ENCODE results near the gene MAML2.

MAML2 gene

DNA sequence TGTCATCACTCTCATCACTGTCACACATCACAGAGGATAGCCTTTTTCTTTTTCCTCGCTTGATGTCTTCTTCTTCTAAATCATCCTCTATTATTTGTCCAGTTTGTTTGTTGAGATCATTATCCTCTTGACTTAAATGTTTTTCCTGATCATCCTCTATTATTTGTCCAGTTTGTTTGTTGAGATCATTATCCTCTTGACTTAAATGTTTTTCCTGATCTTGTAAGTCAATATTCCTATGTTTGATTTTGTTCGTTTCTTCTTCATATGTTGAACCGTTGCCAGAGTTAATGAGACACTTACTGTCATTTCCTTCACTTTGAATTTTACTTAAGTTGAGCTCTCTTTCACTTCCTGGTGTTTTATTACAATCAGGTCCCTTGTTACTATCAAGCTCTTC lies 41.2 kb upstream of the MAML2 start:
- no peak for DNase-seq (ENCODE audit: low read depth)
- TF ChIP-seq, protein P1, sequence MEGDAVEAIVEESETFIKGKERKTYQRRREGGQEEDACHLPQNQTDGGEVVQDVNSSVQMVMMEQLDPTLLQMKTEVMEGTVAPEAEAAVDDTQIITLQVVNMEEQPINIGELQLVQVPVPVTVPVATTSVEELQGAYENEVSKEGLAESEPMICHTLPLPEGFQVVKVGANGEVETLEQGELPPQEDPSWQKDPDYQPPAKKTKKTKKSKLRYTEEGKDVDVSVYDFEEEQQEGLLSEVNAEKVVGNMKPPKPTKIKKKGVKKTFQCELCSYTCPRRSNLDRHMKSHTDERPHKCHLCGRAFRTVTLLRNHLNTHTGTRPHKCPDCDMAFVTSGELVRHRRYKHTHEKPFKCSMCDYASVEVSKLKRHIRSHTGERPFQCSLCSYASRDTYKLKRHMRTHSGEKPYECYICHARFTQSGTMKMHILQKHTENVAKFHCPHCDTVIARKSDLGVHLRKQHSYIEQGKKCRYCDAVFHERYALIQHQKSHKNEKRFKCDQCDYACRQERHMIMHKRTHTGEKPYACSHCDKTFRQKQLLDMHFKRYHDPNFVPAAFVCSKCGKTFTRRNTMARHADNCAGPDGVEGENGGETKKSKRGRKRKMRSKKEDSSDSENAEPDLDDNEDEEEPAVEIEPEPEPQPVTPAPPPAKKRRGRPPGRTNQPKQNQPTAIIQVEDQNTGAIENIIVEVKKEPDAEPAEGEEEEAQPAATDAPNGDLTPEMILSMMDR (IDR thresholded peaks at IDR 0.05; ENCODE audit: insufficient read depth, low read depth, low read length, missing control alignments), result no peak

DNA sequence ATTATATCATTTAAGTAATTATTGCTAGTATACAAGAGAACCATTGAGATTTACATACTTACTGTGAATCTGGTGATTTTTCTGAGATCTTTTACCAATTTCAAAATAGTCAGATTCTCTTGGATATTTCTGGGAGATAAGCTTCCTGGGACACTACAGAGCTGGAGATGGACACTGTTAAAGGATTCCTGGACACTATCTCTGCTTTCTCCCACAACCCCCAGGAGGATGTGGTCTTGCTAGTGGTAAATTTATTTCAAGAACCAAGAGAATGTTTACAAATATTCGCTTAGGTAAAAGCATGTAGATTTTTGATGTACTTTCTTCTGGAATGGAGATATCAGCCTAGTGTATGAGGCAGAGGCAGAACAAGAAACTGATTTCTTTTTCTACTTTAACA lies 33.8 kb upstream of the MAML2 start:
- TF ChIP-seq, protein P1 (IDR thresholded peaks at IDR 0.05; ENCODE audit: insufficient read depth, low read depth, low read length, missing control alignments), result no peak
- DNase-seq (ENCODE audit: low read depth), result no peak
- no peak overlapping the region for H3K4me3 ChIP-seq (ENCODE audit: low read depth, low read length)

More for the DNA sequence above, 41.2 kb upstream of the MAML2 start:
- no peak overlapping the region for H3K4me3 ChIP-seq (ENCODE audit: low read depth, low read length)

DNA sequence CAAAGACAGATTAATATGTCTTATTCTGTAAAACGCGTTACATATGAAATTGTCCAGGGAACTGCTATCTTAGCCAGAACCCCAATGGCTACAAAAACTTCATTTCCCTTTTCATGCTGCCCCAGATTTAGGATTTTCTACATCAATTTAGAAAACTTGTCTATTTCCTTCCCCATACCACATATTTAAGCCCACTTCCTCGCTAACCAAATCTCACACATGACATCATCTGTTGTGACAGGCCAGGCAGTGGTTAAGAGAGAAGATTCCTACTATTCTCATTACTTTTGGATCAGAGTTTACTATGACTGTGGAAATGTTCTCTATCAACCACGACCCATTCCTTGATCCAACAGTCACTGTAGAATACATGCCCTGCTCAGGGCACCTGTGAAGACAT lies 30.8 kb upstream of the MAML2 start:
- no peak for DNase-seq (ENCODE audit: low read depth)
- H3K4me3 ChIP-seq (ENCODE audit: low read depth, low read length), result no peak overlapping the region

DNA sequence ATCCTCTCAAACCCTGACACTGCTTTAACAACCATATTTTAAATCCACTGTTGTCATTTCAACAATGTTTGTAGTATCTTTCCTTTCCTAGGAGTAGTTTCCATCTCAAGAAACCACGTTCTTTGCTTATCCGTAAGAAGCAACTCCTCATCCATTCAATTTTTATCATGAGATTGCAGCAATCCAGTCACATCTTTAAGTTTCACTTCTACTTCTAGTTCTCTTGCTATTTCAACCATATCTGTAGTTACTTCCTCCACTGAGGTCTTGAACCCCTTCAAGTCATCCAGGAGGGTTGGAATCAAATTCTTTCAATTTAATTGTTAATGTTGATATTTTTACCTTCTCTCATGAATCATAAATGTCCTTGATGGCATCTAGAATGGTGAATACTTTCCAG lies 24.3 kb upstream of the MAML2 start:
- DNase-seq (ENCODE audit: low read depth), result no peak
- TF ChIP-seq, protein P1 (IDR thresholded peaks at IDR 0.05; ENCODE audit: insufficient read depth, low read depth, low read length, missing control alignments), result no peak
- no peak overlapping the region for H3K4me3 ChIP-seq (ENCODE audit: low read depth, low read length)

More for the DNA sequence above, 30.8 kb upstream of the MAML2 start:
- TF ChIP-seq, protein P1 (IDR thresholded peaks at IDR 0.05; ENCODE audit: insufficient read depth, low read depth, low read length, missing control alignments), result no peak

DNA sequence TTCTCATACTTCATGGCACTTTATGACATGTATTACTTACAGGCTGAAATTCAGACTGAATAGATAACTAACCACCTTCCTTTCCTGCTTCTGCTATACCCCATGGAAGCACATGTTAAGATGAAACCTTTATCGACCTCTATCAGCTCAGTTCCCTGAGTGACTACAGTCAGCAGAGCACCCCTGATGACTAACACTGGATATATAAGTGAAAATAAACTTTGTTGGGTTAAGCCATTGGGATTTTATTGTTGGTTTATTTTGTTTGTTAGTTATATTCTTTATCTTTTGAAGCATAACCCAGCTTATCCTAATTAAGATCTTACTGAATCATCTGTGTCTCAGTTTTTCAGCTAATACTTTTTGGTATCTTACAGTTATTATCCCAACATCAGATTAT lies 23.0 kb upstream of the MAML2 start:
- TF ChIP-seq, protein P1 (IDR thresholded peaks at IDR 0.05; ENCODE audit: insufficient read depth, low read depth, low read length, missing control alignments), result no peak
- no peak overlapping the region for H3K4me3 ChIP-seq (ENCODE audit: low read depth, low read length)
- no peak for DNase-seq (ENCODE audit: low read depth)

DNA sequence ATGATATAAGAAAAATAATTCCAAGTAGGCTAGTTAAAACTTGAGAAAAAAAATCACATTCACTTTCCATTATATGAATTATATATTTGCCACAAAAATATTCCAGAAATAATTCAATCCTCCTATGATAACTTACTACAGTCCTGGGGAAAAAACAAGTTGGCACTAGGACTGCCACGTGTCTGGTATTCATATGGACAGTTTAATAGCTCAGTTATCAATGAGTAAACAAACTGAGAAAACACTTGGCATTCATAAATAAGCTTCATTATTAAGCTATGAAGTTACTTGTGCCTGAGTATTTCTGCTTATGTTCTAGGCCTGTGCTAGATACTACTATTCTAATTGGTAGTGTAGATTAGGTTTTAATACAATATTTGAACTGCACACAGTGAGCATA lies 22.5 kb upstream of the MAML2 start:
- no peak for DNase-seq (ENCODE audit: low read depth)
- TF ChIP-seq, protein P1 (IDR thresholded peaks at IDR 0.05; ENCODE audit: insufficient read depth, low read depth, low read length, missing control alignments), result no peak
- no peak overlapping the region for H3K4me3 ChIP-seq (ENCODE audit: low read depth, low read length)

DNA sequence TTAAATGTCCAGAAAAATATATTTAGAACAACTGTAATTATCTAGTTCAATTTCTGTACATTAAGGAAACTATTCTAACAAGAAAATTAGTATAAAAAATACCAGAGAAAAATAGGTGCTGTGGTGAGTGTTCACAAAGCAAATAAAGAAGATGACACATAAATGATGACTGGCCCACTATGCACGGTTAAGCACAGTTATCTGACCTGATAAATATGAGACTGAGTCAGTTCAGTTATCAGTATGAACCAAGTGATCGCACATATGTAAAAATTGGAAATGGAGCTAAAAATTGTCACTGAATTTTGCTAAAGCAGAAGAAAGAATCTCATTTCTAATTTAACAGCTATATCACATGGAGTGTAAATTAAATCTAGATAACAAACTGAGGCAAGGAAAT lies 18.8 kb upstream of the MAML2 start:
- TF ChIP-seq, protein P1 (IDR thresholded peaks at IDR 0.05; ENCODE audit: insufficient read depth, low read depth, low read length, missing control alignments), result no peak
- H3K4me3 ChIP-seq (ENCODE audit: low read depth, low read length), result no peak overlapping the region
- no peak for DNase-seq (ENCODE audit: low read depth)
